Vagina (tissue), 2 donors: ENCODE results near the gene APCDD1L. TPM values are rescaled to one million over a fixed set of nuclear protein-coding genes. Genes with fewer than 3 reads are reported as not detected.

Experiments used
- DNase-seq, 2 donors: peaks; one replicate each; pipeline ENCODE4 v3.0.0-alpha.2; 2017; ENCODE audit errors: extremely low spot score in 2 of 2
- H3K27ac ChIP-seq: fragments of 200-600 bp; sonication (generic); one replicate; pipeline ENCODE4 v1.5.1; 2019
- H3K27me3 ChIP-seq: fragments of 200-600 bp; sonication (generic); one replicate; pipeline ENCODE4 v1.5.1; 2019
- H3K36me3 ChIP-seq, 2 donors: fragments of 200-600 bp; sonication (generic); one replicate each; pipeline ENCODE4 v1.5.1; 2017 to 2019
- H3K4me1 ChIP-seq: fragments of 200-600 bp; sonication (generic); one replicate; pipeline ENCODE4 v1.5.1; 2019
- H3K4me3 ChIP-seq, 2 donors: fragments of 200-600 bp; sonication (generic); 1 replicate in 1 of 2; 2 replicates in 1 of 2; pipeline ENCODE4 v1.5.1; 2016 to 2019
- H3K9me3 ChIP-seq: fragments of 200-600 bp; sonication (generic); one replicate; pipeline ENCODE4 v1.5.1; 2019
- CTCF ChIP-seq, 3 experiments: fragments of 450-650 bp in 2 of 3; fragments of 200-600 bp in 1 of 3; sonication (generic) in 1 of 3; IDR thresholded peaks; one replicate each; pipeline ENCODE4 v1.5.1; 2017 to 2019; ENCODE audit warnings: antibody characterized with exemption in 3 of 3, mild to moderate bottlenecking in 2 of 3, moderate library complexity in 2 of 3
- POLR2A ChIP-seq, 2 donors: fragments of 450-650 bp; IDR thresholded peaks; one replicate each; pipeline ENCODE4 v1.6.1; 2017; ENCODE audit warnings: antibody characterized with exemption in 2 of 2, mild to moderate bottlenecking in 2 of 2, moderate library complexity in 2 of 2
- POLR2AphosphoS5 ChIP-seq, 2 donors: sonication (generic); formaldehyde crosslinking; IDR thresholded peaks; one replicate each; pipeline ENCODE4 v1.9.0; 2017; ENCODE audit warnings: antibody characterized with exemption in 2 of 2, mild to moderate bottlenecking in 2 of 2, low read depth in 1 of 2; ENCODE audit not compliant: insufficient read depth in 1 of 2
- intact Hi-C: fragments of 100-400 bp; cut with DNase I; formaldehyde crosslinking; loops from one replicate; pipeline ENCODE4 v1.15.1; 2023
- total RNA-seq: library from RNA; depleted of rRNA; stranded (reverse); fragments of >200 nt; gene quantifications from one replicate; pipeline ENCODE4 v1.2.3, GENCODE V29; 2016

APCDD1L gene
- total RNA-seq, 1 donor from 2014 or later, result 0.98 TPM

- no peak for DNase-seq
- Histone ChIP-seq H3K9me3 (peaks cover 6% of the 10 kb centered on the region), H3K36me3 (no peaks in the 10 kb centered on the region), H3K27ac (no peak overlapping the region), H3K4me1 (peaks cover 16% of the 10 kb centered on the region), H3K27me3 (no peaks in the 10 kb centered on the region), H3K4me3 (no peak overlapping the region)
- TF ChIP-seq POLR2AphosphoS5 (IDR thresholded peaks at IDR 0.05; ENCODE audit: insufficient read depth in 1 of 2, low read depth in 1 of 2) (no peak), CTCF (IDR thresholded peaks at IDR 0.05) (no peak), POLR2A (IDR thresholded peaks at IDR 0.05) (no peak)
- intact Hi-C loops, result no loop called here
Observed at GRCh38 chr20:58485393-58485792, 29.8 kb downstream of the APCDD1L start.

- no peaks in the 10 kb centered on the region for H3K36me3 ChIP-seq
- no peak overlapping the region for H3K4me3 ChIP-seq
- intact Hi-C loops, result no loop called here
- peaks cover 22% of the 10 kb centered on the region for H3K4me1 ChIP-seq
- peaks cover 6% of the 10 kb centered on the region for H3K9me3 ChIP-seq
- no peak for DNase-seq
- no peak for TF ChIP-seq POLR2AphosphoS5 (IDR thresholded peaks at IDR 0.05; ENCODE audit: insufficient read depth in 1 of 2, low read depth in 1 of 2)
- no peak for TF ChIP-seq POLR2A (IDR thresholded peaks at IDR 0.05)
- TF ChIP-seq CTCF (IDR thresholded peaks at IDR 0.05), result no peak
- no peak overlapping the region for H3K27ac ChIP-seq
- no peaks in the 10 kb centered on the region for H3K27me3 ChIP-seq
Observed at GRCh38 chr20:58483470-58483869, 31.7 kb downstream of the APCDD1L start.

GRCh38 chr20:58483051-58483450 lies 32.1 kb downstream of the APCDD1L start:
- DNase-seq, result no peak
- Histone ChIP-seq H3K4me3 (no peak overlapping the region), H3K4me1 (peaks cover 22% of the 10 kb centered on the region), H3K27ac (no peak overlapping the region), H3K27me3 (no peaks in the 10 kb centered on the region), H3K9me3 (peaks cover 6% of the 10 kb centered on the region), H3K36me3 (no peaks in the 10 kb centered on the region)
- TF ChIP-seq POLR2A (IDR thresholded peaks at IDR 0.05) (no peak), CTCF (IDR thresholded peaks at IDR 0.05) (no peak), POLR2AphosphoS5 (IDR thresholded peaks at IDR 0.05; ENCODE audit: insufficient read depth in 1 of 2, low read depth in 1 of 2) (no peak)
- intact Hi-C loops, result no loop called here

- H3K36me3 ChIP-seq, result no peaks in the 10 kb centered on the region
- no peak overlapping the region for H3K27ac ChIP-seq
- peaks cover 22% of the 10 kb centered on the region for H3K4me1 ChIP-seq
- intact Hi-C loops, result no loop called here
- H3K27me3 ChIP-seq, result no peaks in the 10 kb centered on the region
- DNase-seq, result no peak
- peaks cover 6% of the 10 kb centered on the region for H3K9me3 ChIP-seq
- H3K4me3 ChIP-seq, result no peak overlapping the region
- TF ChIP-seq POLR2A (IDR thresholded peaks at IDR 0.05), result no peak
- no peak for TF ChIP-seq POLR2AphosphoS5 (IDR thresholded peaks at IDR 0.05; ENCODE audit: insufficient read depth in 1 of 2, low read depth in 1 of 2)
- no peak for TF ChIP-seq CTCF (IDR thresholded peaks at IDR 0.05)
Observed at GRCh38 chr20:58482416-58482815, 32.8 kb downstream of the APCDD1L start.

GRCh38 chr20:58481481-58482021 lies 33.6 kb downstream of the APCDD1L start:
- intact Hi-C loops, result no loop called here
- no peak overlapping the region for H3K27ac ChIP-seq
- no peak for DNase-seq

More at GRCh38 chr20:58481481-58482021, 33.6 kb downstream of the APCDD1L start:
- H3K36me3 ChIP-seq, result no peaks in the 10 kb centered on the region
- TF ChIP-seq CTCF (IDR thresholded peaks at IDR 0.05) (peak in 2 of 3 experiments; percentile 33 to 36), POLR2AphosphoS5 (IDR thresholded peaks at IDR 0.05; ENCODE audit: insufficient read depth in 1 of 2, low read depth in 1 of 2) (no peak), POLR2A (IDR thresholded peaks at IDR 0.05) (no peak)
- H3K9me3 ChIP-seq, result peaks cover 5% of the 10 kb centered on the region
- peaks cover 22% of the 10 kb centered on the region for H3K4me1 ChIP-seq
- no peaks in the 10 kb centered on the region for H3K27me3 ChIP-seq
- no peak overlapping the region for H3K4me3 ChIP-seq
